Thyroid gland (tissue), 4 donors: ENCODE results near the gene SS18L1.

Source experiments
- POLR2A ChIP-seq, 2 donors: fragments of 450-650 bp; IDR thresholded peaks; one replicate each; pipeline ENCODE4 v1.6.1; 2017; ENCODE audit warnings: antibody characterized with exemption in 2 of 2, mild to moderate bottlenecking in 2 of 2, moderate library complexity in 1 of 2
- TF ChIP-seq, protein P1 (sequence below), 6 experiments: fragments of 200-600 bp in 3 of 6; fragments of 450-650 bp in 3 of 6; sonication (generic) in 3 of 6; IDR thresholded peaks; one replicate each; pipeline ENCODE4 v1.5.1; 2016 to 2019; ENCODE audit warnings: antibody characterized with exemption in 6 of 6, mild to moderate bottlenecking in 2 of 6, inconsistent platforms in 1 of 6, moderate library complexity in 1 of 6

DNA sequence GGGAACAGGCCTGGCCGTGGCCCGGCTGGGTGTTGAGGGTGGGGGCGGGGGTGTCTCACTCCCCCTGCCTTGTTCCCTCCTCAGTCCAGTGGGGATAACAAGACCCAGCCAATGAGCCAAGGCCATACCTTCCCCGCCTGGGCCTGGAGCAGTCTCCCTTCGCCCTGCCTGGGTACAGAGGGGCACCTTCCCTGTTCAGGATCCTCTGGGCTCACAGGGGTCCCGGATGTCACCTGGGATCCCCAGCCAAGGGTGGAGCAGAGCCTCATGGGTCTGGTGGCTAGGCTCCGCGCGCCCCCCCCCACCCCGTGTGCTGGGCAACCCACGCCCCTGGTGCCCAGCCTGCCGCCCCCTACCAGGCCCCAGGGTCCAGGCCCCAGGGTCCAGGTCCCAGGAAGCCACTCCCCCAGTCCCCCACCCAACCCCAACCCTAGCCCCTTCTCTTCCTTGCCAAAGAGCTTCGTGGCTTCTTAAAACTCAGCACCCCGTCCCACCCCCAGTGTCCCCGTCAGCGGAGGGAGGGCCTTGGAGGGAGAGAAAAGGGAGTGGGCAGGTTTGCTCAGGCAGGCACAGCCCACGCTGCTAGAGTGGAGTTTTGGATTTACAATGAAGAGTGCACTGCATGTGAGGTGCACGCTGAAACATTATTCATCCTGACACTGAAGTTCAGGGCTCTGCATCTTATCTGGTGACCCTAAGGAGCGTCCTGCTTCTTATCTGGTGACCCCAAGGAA, 64.7 kb downstream of the SS18L1 start:
- no peak for TF ChIP-seq POLR2A (IDR thresholded peaks at IDR 0.05)
- TF ChIP-seq, protein P1, sequence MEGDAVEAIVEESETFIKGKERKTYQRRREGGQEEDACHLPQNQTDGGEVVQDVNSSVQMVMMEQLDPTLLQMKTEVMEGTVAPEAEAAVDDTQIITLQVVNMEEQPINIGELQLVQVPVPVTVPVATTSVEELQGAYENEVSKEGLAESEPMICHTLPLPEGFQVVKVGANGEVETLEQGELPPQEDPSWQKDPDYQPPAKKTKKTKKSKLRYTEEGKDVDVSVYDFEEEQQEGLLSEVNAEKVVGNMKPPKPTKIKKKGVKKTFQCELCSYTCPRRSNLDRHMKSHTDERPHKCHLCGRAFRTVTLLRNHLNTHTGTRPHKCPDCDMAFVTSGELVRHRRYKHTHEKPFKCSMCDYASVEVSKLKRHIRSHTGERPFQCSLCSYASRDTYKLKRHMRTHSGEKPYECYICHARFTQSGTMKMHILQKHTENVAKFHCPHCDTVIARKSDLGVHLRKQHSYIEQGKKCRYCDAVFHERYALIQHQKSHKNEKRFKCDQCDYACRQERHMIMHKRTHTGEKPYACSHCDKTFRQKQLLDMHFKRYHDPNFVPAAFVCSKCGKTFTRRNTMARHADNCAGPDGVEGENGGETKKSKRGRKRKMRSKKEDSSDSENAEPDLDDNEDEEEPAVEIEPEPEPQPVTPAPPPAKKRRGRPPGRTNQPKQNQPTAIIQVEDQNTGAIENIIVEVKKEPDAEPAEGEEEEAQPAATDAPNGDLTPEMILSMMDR (IDR thresholded peaks at IDR 0.05), result no peak
